Choroid plexus epithelial cell (primary cell): Measurements from ENCODE around the gene IGIP.

Experiments
- DNase-seq: peaks from one replicate; pipeline ENCODE4 v3.0.0-alpha.2; 2010; ENCODE audit warnings: low read depth
- H3K4me3 ChIP-seq: 2 replicates; pipeline ENCODE4 v1.5.1; 2011; ENCODE audit warnings: low read depth, mild to moderate bottlenecking, control low read depth, low read length, moderate library complexity
- TF ChIP-seq, protein P1 (sequence below): conservative IDR thresholded peaks from 2 replicates; pipeline ENCODE4 v1.5.1; 2011; ENCODE audit warnings: low read depth, mild to moderate bottlenecking, control low read depth, inconsistent platforms, low read length, moderate library complexity

IGIP gene

DNA sequence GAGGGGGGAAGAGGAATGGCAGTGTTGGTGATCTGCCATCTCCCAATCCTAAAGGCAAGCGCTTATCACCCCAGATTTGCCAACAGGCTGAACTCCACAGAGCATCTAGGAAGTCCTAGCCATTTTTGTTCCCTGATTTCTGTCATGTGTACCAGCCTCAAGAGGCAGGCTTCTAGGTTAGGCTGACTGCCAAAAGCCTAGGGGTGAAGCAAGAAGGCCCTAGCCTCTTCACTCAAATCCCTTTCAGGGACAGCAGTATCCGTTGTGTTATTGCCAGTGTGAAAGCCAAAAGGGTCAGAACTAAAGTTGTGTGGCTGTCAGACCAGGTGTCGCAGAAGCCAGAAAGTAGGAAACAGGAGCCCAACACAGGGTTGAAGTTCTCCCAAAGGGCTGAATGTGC, 14.7 kb downstream of the IGIP start:
- no peak for DNase-seq
- TF ChIP-seq, protein P1, sequence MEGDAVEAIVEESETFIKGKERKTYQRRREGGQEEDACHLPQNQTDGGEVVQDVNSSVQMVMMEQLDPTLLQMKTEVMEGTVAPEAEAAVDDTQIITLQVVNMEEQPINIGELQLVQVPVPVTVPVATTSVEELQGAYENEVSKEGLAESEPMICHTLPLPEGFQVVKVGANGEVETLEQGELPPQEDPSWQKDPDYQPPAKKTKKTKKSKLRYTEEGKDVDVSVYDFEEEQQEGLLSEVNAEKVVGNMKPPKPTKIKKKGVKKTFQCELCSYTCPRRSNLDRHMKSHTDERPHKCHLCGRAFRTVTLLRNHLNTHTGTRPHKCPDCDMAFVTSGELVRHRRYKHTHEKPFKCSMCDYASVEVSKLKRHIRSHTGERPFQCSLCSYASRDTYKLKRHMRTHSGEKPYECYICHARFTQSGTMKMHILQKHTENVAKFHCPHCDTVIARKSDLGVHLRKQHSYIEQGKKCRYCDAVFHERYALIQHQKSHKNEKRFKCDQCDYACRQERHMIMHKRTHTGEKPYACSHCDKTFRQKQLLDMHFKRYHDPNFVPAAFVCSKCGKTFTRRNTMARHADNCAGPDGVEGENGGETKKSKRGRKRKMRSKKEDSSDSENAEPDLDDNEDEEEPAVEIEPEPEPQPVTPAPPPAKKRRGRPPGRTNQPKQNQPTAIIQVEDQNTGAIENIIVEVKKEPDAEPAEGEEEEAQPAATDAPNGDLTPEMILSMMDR: no peak
- no peak overlapping the region for H3K4me3 ChIP-seq

DNA sequence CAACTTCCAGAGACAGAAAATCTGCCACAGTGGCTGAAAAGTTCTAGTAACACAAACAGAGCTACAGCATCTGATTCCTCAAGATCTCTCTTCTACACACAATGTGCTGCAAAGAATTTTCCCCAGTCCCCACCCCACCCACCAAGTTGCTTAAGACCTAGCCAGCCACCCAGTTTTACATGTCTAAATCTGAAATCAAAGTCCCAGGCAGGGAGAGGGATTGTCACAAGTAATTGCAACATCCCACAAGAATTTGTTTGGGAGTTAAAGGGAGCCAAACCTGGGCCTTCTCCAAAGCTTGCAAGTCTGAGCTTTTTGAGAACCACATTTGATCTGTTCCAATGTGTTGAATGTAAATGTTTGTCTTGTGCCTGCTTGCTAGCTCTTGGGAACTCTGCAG, 15.5 kb downstream of the IGIP start:
- TF ChIP-seq, protein P1: no peak
- no peak overlapping the region for H3K4me3 ChIP-seq
- no peak for DNase-seq

DNA sequence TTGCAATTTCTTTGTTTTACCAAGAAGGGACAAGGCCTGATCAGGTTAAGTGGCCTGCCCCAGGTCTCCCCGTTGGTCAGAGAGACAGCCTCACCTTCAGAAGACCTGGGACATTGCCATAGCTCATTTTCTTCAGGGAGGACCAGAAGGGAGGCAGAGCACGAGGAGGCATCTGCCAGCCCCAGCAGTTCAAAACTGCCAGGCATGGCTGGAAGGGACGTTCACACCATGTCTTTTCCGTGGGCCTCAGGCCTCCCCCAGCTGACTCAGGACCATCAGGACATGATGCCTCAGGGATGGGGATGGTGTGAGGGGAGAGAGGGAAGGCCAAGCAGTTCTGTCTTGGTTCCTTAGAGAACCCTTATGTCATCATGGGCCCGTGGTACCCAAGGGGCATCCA, 16.5 kb downstream of the IGIP start:
- TF ChIP-seq, protein P1: no peak
- DNase-seq: no peak
- no peak overlapping the region for H3K4me3 ChIP-seq

DNA sequence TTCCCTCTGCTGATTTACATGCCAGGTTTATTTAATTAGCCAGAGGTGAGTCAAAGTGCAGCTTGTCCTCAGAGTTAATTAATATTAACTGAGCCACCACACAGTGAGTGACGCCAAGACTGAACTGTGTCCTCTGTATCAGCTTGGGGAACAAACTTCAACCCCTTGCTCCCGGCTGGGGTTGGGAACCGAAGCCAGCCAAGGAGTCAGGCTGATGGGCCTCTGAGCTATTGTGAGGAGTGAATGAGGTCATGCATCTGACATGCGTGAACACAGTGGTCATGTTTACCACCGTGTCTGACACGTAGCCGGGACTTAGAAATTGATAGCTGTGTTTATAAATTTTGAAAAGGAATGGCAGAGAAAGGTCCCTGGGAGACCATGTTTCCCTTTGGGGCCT, 17.1 kb downstream of the IGIP start:
- DNase-seq: no peak
- no peak overlapping the region for H3K4me3 ChIP-seq
- TF ChIP-seq, protein P1: no peak

DNA sequence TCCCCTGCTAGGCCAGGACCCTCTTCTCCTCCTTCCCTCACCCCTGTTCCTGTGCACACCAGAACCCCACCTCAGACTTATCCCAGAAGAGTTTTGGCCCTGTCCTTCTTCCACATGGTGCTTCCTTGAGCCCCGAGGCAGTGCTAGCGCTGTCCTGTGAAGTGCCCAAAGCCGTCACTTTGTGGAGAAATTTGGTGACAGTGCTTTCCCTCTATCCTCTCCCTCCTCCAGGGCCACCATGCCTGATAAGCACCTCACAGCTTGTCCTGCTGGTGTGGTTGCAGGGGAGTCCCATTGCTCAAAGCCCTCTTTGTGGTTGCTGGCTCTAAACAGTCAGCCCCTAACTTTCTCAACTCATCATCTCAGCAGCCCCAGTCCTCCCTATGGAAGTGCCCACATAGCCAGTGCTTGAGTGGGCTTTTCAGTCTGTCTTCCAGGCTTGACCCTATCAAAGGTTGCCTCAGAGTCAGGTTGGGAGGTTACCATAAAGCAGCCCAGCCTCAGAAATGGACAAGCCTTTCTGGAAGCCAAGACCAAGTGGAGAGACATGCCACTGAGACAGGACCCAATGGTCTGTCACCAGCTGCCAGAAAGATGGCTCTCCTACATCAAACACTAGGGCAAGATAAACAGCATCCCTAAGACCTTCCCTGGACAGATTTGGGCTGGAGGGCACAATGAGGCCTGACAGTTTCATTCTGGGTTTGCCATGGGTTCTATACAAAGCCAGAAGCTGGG, 18.0 kb downstream of the IGIP start:
- H3K4me3 ChIP-seq: no peak overlapping the region
- TF ChIP-seq, protein P1: no peak
- DNase-seq: no peak

DNA sequence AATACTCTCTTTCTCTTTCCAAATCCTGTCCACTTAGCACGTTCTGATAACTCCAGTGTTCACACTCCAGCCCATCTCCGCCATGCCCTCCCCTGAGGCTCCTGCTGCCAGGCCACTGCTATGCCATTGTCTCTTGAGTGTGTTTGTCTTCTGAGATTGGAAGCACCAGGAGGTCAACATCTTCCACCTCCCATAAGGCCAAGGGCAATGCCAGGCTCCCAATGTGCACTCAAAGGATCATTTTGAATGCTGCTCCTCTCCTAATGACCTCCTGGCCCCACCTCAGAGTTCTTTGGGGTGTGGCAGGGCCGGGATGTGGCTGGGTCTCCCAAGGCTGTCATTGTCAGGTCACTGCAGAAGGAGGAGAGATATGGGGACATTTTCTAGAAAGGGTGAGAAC, 19.5 kb downstream of the IGIP start:
- no peak for DNase-seq
- no peak overlapping the region for H3K4me3 ChIP-seq
- TF ChIP-seq, protein P1: no peak
